Measurements from ENCODE around the gene NR6A1. TPM values are rescaled to one million over a fixed set of nuclear protein-coding genes. Genes with fewer than 3 reads are reported as not detected.
A peak's percentile ranks its signal among the peaks of the same experiment; 100 is the strongest.

The NR6A1 gene
- total and polyA plus RNA-seq, 2 of the 8 experiments (the other 6 are each of a cell fraction or from before 2014, with no cell fraction given), result 93.2 to 237 TPM

DNA sequence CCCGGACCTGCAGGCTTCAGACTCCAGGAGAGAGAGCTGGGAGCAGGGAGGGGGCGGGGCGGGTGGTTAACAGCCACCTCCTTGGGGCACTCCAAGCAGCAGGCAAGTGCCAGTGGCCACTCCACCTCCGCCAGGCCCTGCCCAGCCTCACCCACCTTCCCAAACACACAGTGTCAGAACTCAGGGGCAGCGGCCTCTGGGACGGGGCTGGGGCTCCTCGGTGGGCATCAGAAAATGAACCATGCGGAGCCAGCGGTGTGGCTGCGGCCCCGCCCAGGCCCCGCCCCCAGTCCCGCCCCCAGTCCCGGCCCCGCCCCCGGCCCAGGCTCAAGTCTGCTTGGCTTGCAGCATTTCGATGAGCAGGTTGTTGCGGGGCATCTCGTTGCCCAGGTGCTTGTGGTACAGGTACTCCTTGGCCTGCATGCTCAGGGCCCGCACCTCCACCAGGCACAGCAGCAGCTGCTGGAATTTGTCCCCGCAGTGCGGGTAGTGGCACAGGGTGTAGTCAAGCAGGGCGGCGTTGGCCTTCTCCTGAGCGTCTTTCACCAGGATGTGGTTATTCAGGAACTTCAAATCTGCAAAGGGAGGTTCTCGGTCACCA lies 288.6 kb downstream of the NR6A1 start:
- no peak overlapping the region; the same call in none of the 2 replicates for H3K18ac ChIP-seq (ENCODE audit: extremely low read depth, low read length)
- 0 out of 2 replicates have a peak overlapping the region, but pooled peaks have one; percentile 40 for H2AFZ ChIP-seq (ENCODE audit: low read length)
- no peaks in the 10 kb centered on the region for H3K36me3 ChIP-seq (ENCODE audit: control insufficient read depth in 2 of 4, insufficient read depth in 4 of 4, low read length in 3 of 4)
- H3K4me3 ChIP-seq (ENCODE audit: extremely low read depth in 1 of 4, insufficient read depth in 2 of 4, low read depth in 3 of 4, low read length in 4 of 4), result peak overlapping the region; percentile 23 to 55 (median 34); a peak in 7 of 8 replicates
- peak in 1 of 2 experiments; percentile 74 for DNase-seq (ENCODE audit: low read depth in 1 of 2, low spot score in 2 of 2)
- H3K4ac ChIP-seq (replicated peaks; ENCODE audit: insufficient read length, low read depth, low read length), result no peak overlapping the region
- no peaks in the 10 kb centered on the region for H3K79me2 ChIP-seq (ENCODE audit: control insufficient read depth in 1 of 2, insufficient read depth in 2 of 2, low read length in 2 of 2)
- H3K4me2 ChIP-seq (ENCODE audit: insufficient read depth in 1 of 2, low read depth in 2 of 2, low read length in 2 of 2), result peak overlapping the region; percentile 81 to 92
- peaks cover 0 to 7% of the 10 kb centered on the region in 2 experiments for H4K20me1 ChIP-seq (replicated peaks in 1 of 2; ENCODE audit: control insufficient read depth in 1 of 2, insufficient read depth in 2 of 2, low read length in 2 of 2)
- peak overlapping the region; percentile 46 for H2BK15ac ChIP-seq (ENCODE audit: low read length)
- H2BK12ac ChIP-seq (ENCODE audit: low read depth, low read length), result peak overlapping the region; percentile 63; the same call in 1 of the 2 replicates
- H3K56ac ChIP-seq (replicated peaks; ENCODE audit: insufficient read length, low read depth, low read length), result no peak overlapping the region
- H3K23me2 ChIP-seq (ENCODE audit: low read depth, low read length), result peaks cover 7% of the 10 kb centered on the region; the same call in 1 of the 2 replicates
- no peak overlapping the region for H2BK120ac ChIP-seq (replicated peaks; ENCODE audit: low read depth, low read length)
- CTCF ChIA-PET (ENCODE audit: partially characterized antibody), result interaction anchor here (1.8 to 7.0 kb wide), 5 partner anchors 10 to 1083 kb away, joined by 3 to 43 read pairs (median 9); no protein-coding TSS in a partner anchor
- no peak overlapping the region for H3K23ac ChIP-seq (ENCODE audit: insufficient read length)
- peaks cover 8 to 40% (median 25%) of the 10 kb centered on the region in 4 experiments for H3K4me1 ChIP-seq (replicated peaks in 1 of 4; ENCODE audit: control insufficient read depth in 3 of 4, insufficient read depth in 4 of 4, low read length in 3 of 4)
- no peak overlapping the region for H3K9ac ChIP-seq (replicated peaks in 1 of 4; ENCODE audit: extremely low read depth in 1 of 4, low read depth in 3 of 4, low read length in 3 of 4)
- no peaks in the 10 kb centered on the region for H3K79me1 ChIP-seq (ENCODE audit: low read depth, low read length)
- FAIRE-seq, result no peak
- peak overlapping the region; percentile 20 for H4K91ac ChIP-seq (replicated peaks; ENCODE audit: insufficient read length, low read length)
- H3K27ac ChIP-seq (ENCODE audit: low read depth, low read length), result no peak overlapping the region
- no peaks in the 10 kb centered on the region for H3K9me3 ChIP-seq (ENCODE audit: insufficient read depth in 2 of 2, low read depth in 1 of 2, low read length in 1 of 2)
- peak overlapping the region; percentile 80; the same call in 1 of the 2 replicates for H2AK5ac ChIP-seq (ENCODE audit: low read depth, low read length)
- H4K8ac ChIP-seq (ENCODE audit: extremely low read depth, insufficient read depth, low read length), result no peak overlapping the region
- H3K27me3 ChIP-seq (replicated peaks in 1 of 4; ENCODE audit: control insufficient read depth in 3 of 4, extremely low read depth in 1 of 4, insufficient read depth in 3 of 4, low read length in 3 of 4), result peaks cover 8 to 39% (median 32%) of the 10 kb centered on the region in 4 experiments
- H4K5ac ChIP-seq (ENCODE audit: insufficient read length, low read depth, low read length), result no peak overlapping the region
- 76% methylated on average over 11 of the region's 26 CpGs; no CpG with 5 or more reads in 1 of the 2 experiments for WGBS, 2 experiments (ENCODE audit: extremely low coverage in 1 of 2, insufficient coverage in 1 of 2, insufficient read length in 1 of 2, insufficient replicate concordance in 2 of 2, low coverage in 1 of 2, low lambda C conversion rate in 2 of 2, missing lambda C conversion rate in 1 of 2)
- no peak overlapping the region for H3K14ac ChIP-seq (ENCODE audit: insufficient read length)
- H2BK20ac ChIP-seq (ENCODE audit: low read length), result no peak overlapping the region
- no peak overlapping the region for H2BK5ac ChIP-seq (ENCODE audit: low read depth, low read length)
- POLR2A ChIA-PET (ENCODE audit: partially characterized antibody), result no interaction called here
- TF ChIP-seq, protein P1, sequence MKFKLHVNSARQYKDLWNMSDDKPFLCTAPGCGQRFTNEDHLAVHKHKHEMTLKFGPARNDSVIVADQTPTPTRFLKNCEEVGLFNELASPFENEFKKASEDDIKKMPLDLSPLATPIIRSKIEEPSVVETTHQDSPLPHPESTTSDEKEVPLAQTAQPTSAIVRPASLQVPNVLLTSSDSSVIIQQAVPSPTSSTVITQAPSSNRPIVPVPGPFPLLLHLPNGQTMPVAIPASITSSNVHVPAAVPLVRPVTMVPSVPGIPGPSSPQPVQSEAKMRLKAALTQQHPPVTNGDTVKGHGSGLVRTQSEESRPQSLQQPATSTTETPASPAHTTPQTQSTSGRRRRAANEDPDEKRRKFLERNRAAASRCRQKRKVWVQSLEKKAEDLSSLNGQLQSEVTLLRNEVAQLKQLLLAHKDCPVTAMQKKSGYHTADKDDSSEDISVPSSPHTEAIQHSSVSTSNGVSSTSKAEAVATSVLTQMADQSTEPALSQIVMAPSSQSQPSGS (IDR thresholded peaks at IDR 0.05; ENCODE audit: low read length), result no peak
- TF ChIP-seq JUND (IDR thresholded peaks at IDR 0.05; ENCODE audit: low read length) (no peak), CREB1 (IDR thresholded peaks at IDR 0.05) (no peak), POLR2AphosphoS5 (IDR thresholded peaks at IDR 0.05; ENCODE audit: low read depth, low read length) (no peak), SIX5 (IDR thresholded peaks at IDR 0.05; ENCODE audit: low read depth, low read length) (no peak), FOSL1 (IDR thresholded peaks at IDR 0.05; ENCODE audit: insufficient read depth, low read depth, low read length) (no peak), RNF2 (IDR thresholded peaks at IDR 0.05; ENCODE audit: borderline replicate concordance, low read depth, low read length, missing control alignments, poor library complexity, severe bottlenecking) (no peak), JUN (IDR thresholded peaks at IDR 0.05; ENCODE audit: low read depth, low read length) (no peak), EP300 (IDR thresholded peaks at IDR 0.05; ENCODE audit: borderline replicate concordance in 1 of 2, low read depth in 2 of 2, low read length in 2 of 2) (no peak), KDM5A (IDR thresholded peaks at IDR 0.05; ENCODE audit: low read length) (no peak)

Data from H1 (cell line).